Mammary epithelial cell (primary cell): ENCODE results near the gene RPL10.

Experiments
- CTCF ChIP-seq, 2 donors: IDR thresholded peaks in 1 of 2; conservative IDR thresholded peaks in 1 of 2; 2 replicates each; pipeline ENCODE4 v1.5.1; 2011 to 2012; ENCODE audit warnings: inconsistent platforms in 2 of 2, low read length in 2 of 2, mild to moderate bottlenecking in 2 of 2, control low read depth in 1 of 2, low read depth in 1 of 2; ENCODE audit not compliant: insufficient read depth in 1 of 2; ENCODE audit errors: extremely low read depth in 1 of 2
- EZH2 ChIP-seq: IDR thresholded peaks from 2 replicates; pipeline ENCODE4 v1.6.1; 2012; ENCODE audit warnings: low read length, inconsistent platforms, borderline replicate concordance

DNA sequence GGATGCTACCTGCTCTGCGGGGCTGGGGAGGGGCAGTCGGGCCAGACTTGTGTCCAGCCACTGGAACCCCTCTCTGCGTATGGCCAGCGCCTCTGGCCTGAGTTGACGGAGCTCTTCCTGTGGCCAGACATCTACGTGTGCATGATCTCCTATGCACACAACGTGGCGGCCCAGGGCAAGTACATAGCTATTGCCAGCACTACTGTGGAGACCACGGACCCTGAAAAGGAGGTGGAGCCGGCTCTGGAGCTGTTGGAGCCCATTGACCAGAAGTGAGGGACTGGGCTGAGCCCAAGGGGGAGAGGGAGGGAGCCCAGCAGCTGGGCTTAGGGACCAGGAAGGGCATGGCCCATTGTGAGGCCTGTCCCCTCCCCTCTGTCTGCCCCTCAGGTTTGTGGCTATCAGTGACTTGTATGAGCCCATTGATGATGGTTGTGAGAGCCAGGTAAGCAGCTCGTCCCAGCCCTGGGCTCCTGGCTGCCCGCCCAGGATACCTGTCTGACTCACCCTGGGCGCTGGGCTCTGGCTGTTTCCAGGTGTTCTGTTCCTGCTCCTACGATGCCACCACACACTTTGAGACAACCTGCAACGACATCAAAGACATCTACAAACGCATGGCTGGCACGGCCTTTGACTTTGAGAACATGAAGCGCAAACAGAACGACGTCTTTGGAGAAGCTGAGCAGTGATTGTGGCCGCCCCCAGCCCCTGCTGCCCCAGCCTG, 44.0 kb downstream of the RPL10 start:
- TF ChIP-seq CTCF (conservative IDR thresholded peaks at IDR 0.05 in 1 of 2, IDR thresholded peaks at IDR 0.05 in 1 of 2; ENCODE audit: extremely low read depth in 1 of 2, insufficient read depth in 1 of 2, low read depth in 1 of 2, low read length in 2 of 2) (no peak), EZH2 (no peak)
